Keratinocyte (primary cell): ENCODE results near the gene LRRFIP2. TPM values are rescaled to one million over a fixed set of nuclear protein-coding genes. Genes with fewer than 3 reads are reported as not detected.

ENCODE experiments used
- DNase-seq: peaks from one replicate; pipeline ENCODE4 v3.0.0-alpha.2; 2011; ENCODE audit warnings: low read depth, missing footprints, low spot score
- FAIRE-seq: peaks from 2 replicates; lab custom pipeline; 2011; peaks lifted over from hg19 to GRCh38; lab: Jason Lieb, UNC
- H2AFZ ChIP-seq: 2 replicates; pipeline ENCODE4 v1.6.0; 2012; ENCODE audit warnings: low read length, control low read depth, inconsistent platforms; ENCODE audit not compliant: control insufficient read depth
- H3K27ac ChIP-seq: 2 replicates; pipeline ENCODE4 v1.5.1; 2011; ENCODE audit warnings: low read length; ENCODE audit not compliant: control insufficient read depth, insufficient read depth
- H3K27me3 ChIP-seq: 3 replicates; pipeline ENCODE4 v1.6.0; 2011; ENCODE audit warnings: low read length; ENCODE audit not compliant: control insufficient read depth, insufficient read depth; ENCODE audit errors: extremely low read depth
- H3K36me3 ChIP-seq, 2 experiments: 2 replicates in 1 of 2; 3 replicates in 1 of 2; pipeline ENCODE4 v1.5.1; 2011; ENCODE audit warnings: low read length in 2 of 2, mild to moderate bottlenecking in 1 of 2; ENCODE audit not compliant: control insufficient read depth in 2 of 2, insufficient read depth in 2 of 2; ENCODE audit errors: extremely low read depth in 1 of 2
- H3K4me1 ChIP-seq: 3 replicates; pipeline ENCODE4 v1.5.1; 2011; ENCODE audit warnings: low read length; ENCODE audit not compliant: control insufficient read depth, insufficient read depth; ENCODE audit errors: extremely low read depth
- H3K4me2 ChIP-seq: 3 replicates; pipeline ENCODE4 v1.6.0; 2011; ENCODE audit warnings: low read depth, low read length; ENCODE audit not compliant: control insufficient read depth, insufficient read depth; ENCODE audit errors: extremely low read depth
- H3K4me3 ChIP-seq, 3 experiments: fragments of 200-600 bp in 1 of 3; sonication (generic) in 1 of 3; 2 replicates in 2 of 3; 3 replicates in 1 of 3; pipeline ENCODE4 v1.5.1; 2011 to 2016; ENCODE audit warnings: low read length in 3 of 3, mild to moderate bottlenecking in 3 of 3, control low read depth in 2 of 3, inconsistent platforms in 1 of 3, low read depth in 1 of 3, mixed read lengths in 1 of 3, mixed run types in 1 of 3, moderate library complexity in 1 of 3; ENCODE audit not compliant: control insufficient read depth in 2 of 3, insufficient read depth in 2 of 3; ENCODE audit errors: extremely low read depth in 1 of 3
- H3K79me2 ChIP-seq: 2 replicates; pipeline ENCODE4 v1.6.0; 2012; ENCODE audit warnings: low read length; ENCODE audit not compliant: control insufficient read depth, insufficient read depth
- H3K9ac ChIP-seq: 3 replicates; pipeline ENCODE4 v1.6.0; 2011; ENCODE audit warnings: low read length; ENCODE audit not compliant: control insufficient read depth, insufficient read depth; ENCODE audit errors: extremely low read depth
- H3K9me1 ChIP-seq: 3 replicates; pipeline ENCODE4 v1.6.0; 2011; ENCODE audit warnings: low read length; ENCODE audit not compliant: control insufficient read depth, insufficient read depth; ENCODE audit errors: extremely low read depth
- H3K9me3 ChIP-seq: 2 replicates; pipeline ENCODE4 v1.5.1; 2012; ENCODE audit warnings: low read depth, low read length; ENCODE audit not compliant: control insufficient read depth
- H4K20me1 ChIP-seq: 3 replicates; pipeline ENCODE4 v1.6.0; 2011; ENCODE audit warnings: low read length; ENCODE audit not compliant: control insufficient read depth, insufficient read depth; ENCODE audit errors: extremely low read depth
- CTCF ChIP-seq, 3 experiments: IDR thresholded peaks in 1 of 3; conservative IDR thresholded peaks in 1 of 3; optimal IDR thresholded peaks in 1 of 3; 2 replicates in 2 of 3; 3 replicates in 1 of 3; pipeline versions ENCODE3 to v1.5.1; 2011; ENCODE audit warnings: low read length in 3 of 3, mild to moderate bottlenecking in 3 of 3, moderate library complexity in 2 of 3, control low read depth in 1 of 3, inconsistent platforms in 1 of 3; ENCODE audit not compliant: insufficient read depth in 2 of 3; ENCODE audit errors: extremely low read depth in 1 of 3
- EZH2 ChIP-seq: IDR thresholded peaks from one replicate; pipeline ENCODE4 v1.6.1; 2012; ENCODE audit warnings: inconsistent platforms, mild to moderate bottlenecking, low read length, moderate library complexity
- dilution Hi-C: fragments of 300-500 bp; cut with MboI; formaldehyde crosslinking; loops from one replicate; pipeline ENCODE4 v1.7.0; 2020; ENCODE audit warnings: low sequenced_read_pairs; ENCODE audit not compliant: extremely low pct_ligation_motif_present
- polyA plus RNA-seq, 5 experiments: library from polyadenylated mRNA; depleted of rRNA in 3 of 5; stranded (reverse) in 3 of 5; stranded (forward) in 1 of 5; unstranded in 1 of 5; fragments of >200 nt; gene quantifications; 1 replicate in 1 of 5; 2 replicates in 3 of 5; 3 replicates in 1 of 5; pipeline versions ENCODE4 v1.2.1 to v1.2.3, GENCODE V29; 2011 to 2012; ENCODE audit warnings: missing spikeins in 2 of 5, low read depth in 1 of 5, low replicate concordance in 1 of 5

Gene LRRFIP2
- polyA plus RNA-seq, 1 donor (not counting 4 experiments of a cell fraction or from before 2014, with no cell fraction given), result 70.3 TPM

- Histone ChIP-seq H3K79me2 (no peaks in the 10 kb centered on the region), H3K4me3 (no peak overlapping the region), H3K27ac (peak overlapping the region; percentile 42), H2AFZ (peak overlapping the region; percentile 7), H3K9ac (peak overlapping the region; percentile 22), H3K4me1 (peaks cover 44% of the 10 kb centered on the region), H4K20me1 (no peaks in the 10 kb centered on the region), H3K9me3 (no peaks in the 10 kb centered on the region), H3K27me3 (no peaks in the 10 kb centered on the region), H3K36me3 (no peaks in the 10 kb centered on the region), H3K4me2 (peak overlapping the region; percentile 56), H3K9me1 (no peaks in the 10 kb centered on the region)
- dilution Hi-C loops, result no loop called here
- FAIRE-seq (peak; percentile 87), DNase-seq (no peak)
- TF ChIP-seq EZH2, result no peak
- no peak for TF ChIP-seq CTCF (optimal IDR thresholded peaks at IDR 0.05 in 1 of 3, IDR thresholded peaks at IDR 0.05 in 1 of 3, conservative IDR thresholded peaks at IDR 0.05 in 1 of 3; ENCODE audit: extremely low read depth in 1 of 3, insufficient read depth in 2 of 3, low read length in 3 of 3)
Observed at GRCh38 chr3:37219266-37219665, 44.9 kb upstream of the LRRFIP2 start.

GRCh38 chr3:37218206-37218605 is 43.8 kb upstream of the LRRFIP2 start:
- DNase-seq, result no peak
- Histone ChIP-seq H3K4me1 (peaks cover 46% of the 10 kb centered on the region), H3K9me3 (no peaks in the 10 kb centered on the region), H3K27me3 (no peaks in the 10 kb centered on the region), H3K36me3 (no peaks in the 10 kb centered on the region), H3K79me2 (no peaks in the 10 kb centered on the region), H3K27ac (no peak overlapping the region), H3K4me2 (no peak overlapping the region), H2AFZ (no peak overlapping the region), H4K20me1 (no peaks in the 10 kb centered on the region), H3K9me1 (no peaks in the 10 kb centered on the region), H3K4me3 (no peak overlapping the region), H3K9ac (no peak overlapping the region)
- dilution Hi-C loops, result no loop called here
- TF ChIP-seq CTCF (optimal IDR thresholded peaks at IDR 0.05 in 1 of 3, IDR thresholded peaks at IDR 0.05 in 1 of 3, conservative IDR thresholded peaks at IDR 0.05 in 1 of 3; ENCODE audit: extremely low read depth in 1 of 3, insufficient read depth in 2 of 3, low read length in 3 of 3) (no peak), EZH2 (no peak)
- FAIRE-seq, result no peak
